Measurements from ENCODE around the gene CHDH. TPM values are rescaled to one million over a fixed set of nuclear protein-coding genes. Genes with fewer than 3 reads are reported as not detected.

CHDH gene
- total and polyA plus RNA-seq, 3 experiments from 2014 or later: 0.42 to 0.71 TPM; not detected in 1

GRCh38 chr3:53775834-53776251 is 70.4 kb downstream of the CHDH start:
- Histone ChIP-seq H3K36me3 (ENCODE audit: insufficient read depth, low read length) (no peaks in the 10 kb centered on the region), H3K4me1 (ENCODE audit: insufficient read depth, low read length) (no peaks in the 10 kb centered on the region), H3K4me3 (ENCODE audit: low read length) (no peak overlapping the region), H3K9me3 (ENCODE audit: low read length) (no peaks in the 10 kb centered on the region), H3K27me3 (ENCODE audit: insufficient read depth, low read length, poor library complexity, severe bottlenecking) (no peaks in the 10 kb centered on the region), H3K27ac (ENCODE audit: low read depth, low read length) (no peak overlapping the region)
- peaks cover 0 to 3% (median 0%) of the 10 kb centered on the region in 3 donors for H3K36me3 Mint-ChIP-seq
- CTCF ChIA-PET: no interaction called here
- H3K4me1 Mint-ChIP-seq: no peaks in the 10 kb centered on the region
- no peaks in the 10 kb centered on the region for H3K9me3 Mint-ChIP-seq
- peaks cover 10 to 16% of the 10 kb centered on the region in 2 donors for H3K27me3 Mint-ChIP-seq
- H3K4me3 Mint-ChIP-seq: no peak overlapping the region
- no peak overlapping the region for H3K27ac Mint-ChIP-seq
- DNase-seq: no peak
- POLR2A ChIA-PET: no interaction called here

GRCh38 chr3:53775018-53775417 is 71.2 kb downstream of the CHDH start:
- Histone ChIP-seq H3K9me3 (ENCODE audit: low read length) (no peaks in the 10 kb centered on the region), H3K36me3 (ENCODE audit: insufficient read depth, low read length) (no peaks in the 10 kb centered on the region), H3K4me1 (ENCODE audit: insufficient read depth, low read length) (no peaks in the 10 kb centered on the region), H3K27ac (ENCODE audit: low read depth, low read length) (no peak overlapping the region), H3K27me3 (ENCODE audit: insufficient read depth, low read length, poor library complexity, severe bottlenecking) (no peaks in the 10 kb centered on the region), H3K4me3 (ENCODE audit: low read length) (no peak overlapping the region)
- no peaks in the 10 kb centered on the region for H3K9me3 Mint-ChIP-seq
- H3K27ac Mint-ChIP-seq: no peak overlapping the region
- ChIA-PET POLR2A (no interaction called here), CTCF (no interaction called here)
- no peak for DNase-seq
- no peak overlapping the region for H3K4me3 Mint-ChIP-seq
- H3K27me3 Mint-ChIP-seq: peaks cover 11 to 16% of the 10 kb centered on the region in 2 donors
- H3K36me3 Mint-ChIP-seq: peaks cover 0 to 3% (median 0%) of the 10 kb centered on the region in 3 donors
- no peaks in the 10 kb centered on the region for H3K4me1 Mint-ChIP-seq

- ChIA-PET CTCF (no interaction called here), POLR2A (no interaction called here)
- Mint-ChIP-seq H3K27ac (peak overlapping the region in 1 of 8 donors; percentile 12), H3K9me3 (no peaks in the 10 kb centered on the region), H3K36me3 (peaks cover 0 to 3% (median 0%) of the 10 kb centered on the region in 3 donors), H3K4me3 (no peak overlapping the region), H3K4me1 (no peaks in the 10 kb centered on the region), H3K27me3 (peaks cover 13 to 16% of the 10 kb centered on the region in 2 donors)
- Histone ChIP-seq H3K4me1 (ENCODE audit: insufficient read depth, low read length) (no peaks in the 10 kb centered on the region), H3K4me3 (ENCODE audit: low read length) (no peak overlapping the region), H3K9me3 (ENCODE audit: low read length) (no peaks in the 10 kb centered on the region), H3K27me3 (ENCODE audit: insufficient read depth, low read length, poor library complexity, severe bottlenecking) (no peaks in the 10 kb centered on the region), H3K36me3 (ENCODE audit: insufficient read depth, low read length) (no peaks in the 10 kb centered on the region), H3K27ac (ENCODE audit: low read depth, low read length) (no peak overlapping the region)
- no peak for DNase-seq
These were observed 71.8 kb downstream of the CHDH start for GRCh38 chr3:53774414-53774813.

GRCh38 chr3:53773611-53774368 is 72.4 kb downstream of the CHDH start:
- no peaks in the 10 kb centered on the region for H3K9me3 ChIP-seq (ENCODE audit: low read length)
- Mint-ChIP-seq H3K9me3 (no peaks in the 10 kb centered on the region), H3K36me3 (peaks cover 0 to 3% (median 0%) of the 10 kb centered on the region in 3 donors), H3K27ac (peak overlapping the region in 2 of 8 donors; percentile 18 to 54), H3K27me3 (peaks cover 16 to 18% of the 10 kb centered on the region in 2 donors), H3K4me1 (no peaks in the 10 kb centered on the region), H3K4me3 (no peak overlapping the region)
- ChIA-PET POLR2A (no interaction called here), CTCF (no interaction called here)
- H3K36me3 ChIP-seq (ENCODE audit: insufficient read depth, low read length): no peaks in the 10 kb centered on the region
- no peaks in the 10 kb centered on the region for H3K27me3 ChIP-seq (ENCODE audit: insufficient read depth, low read length, poor library complexity, severe bottlenecking)
- H3K27ac ChIP-seq (ENCODE audit: low read depth, low read length): no peak overlapping the region
- H3K4me3 ChIP-seq (ENCODE audit: low read length): no peak overlapping the region
- DNase-seq: no peak
- no peaks in the 10 kb centered on the region for H3K4me1 ChIP-seq (ENCODE audit: insufficient read depth, low read length)

GRCh38 chr3:53773021-53773436 is 73.2 kb downstream of the CHDH start:
- CTCF ChIA-PET: no interaction called here
- DNase-seq: no peak
- POLR2A ChIA-PET: no interaction called here

DNA sequence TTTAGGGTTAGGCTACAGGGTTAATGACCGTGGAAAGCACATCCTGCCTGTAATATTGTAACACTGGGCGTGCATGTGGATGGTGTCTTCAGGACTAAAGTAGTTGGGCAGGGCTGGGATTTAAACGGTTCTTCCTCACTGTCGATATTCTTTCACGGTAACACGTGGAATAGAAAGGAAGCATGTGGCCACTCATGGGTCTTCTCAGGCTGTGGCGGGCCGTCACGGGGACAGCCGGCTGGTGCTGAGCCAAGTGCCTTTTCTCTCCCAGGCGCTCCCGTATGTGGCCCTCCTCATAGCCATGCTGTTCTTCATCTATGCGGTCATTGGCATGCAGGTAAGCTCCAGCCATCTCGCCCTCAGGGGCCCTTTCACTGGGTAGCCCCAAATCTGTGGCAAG is 73.7 kb downstream of the CHDH start:
- ChIA-PET POLR2A (no interaction called here), CTCF (no interaction called here)
- no peaks in the 10 kb centered on the region for H3K9me3 ChIP-seq (ENCODE audit: low read length)
- no peak overlapping the region for H3K27ac Mint-ChIP-seq
- no peaks in the 10 kb centered on the region for H3K9me3 Mint-ChIP-seq
- DNase-seq: no peak
- peaks cover 18 to 19% of the 10 kb centered on the region in 2 donors for H3K27me3 Mint-ChIP-seq
- H3K4me3 Mint-ChIP-seq: no peak overlapping the region
- H3K4me3 ChIP-seq (ENCODE audit: low read length): no peak overlapping the region
- H3K4me1 Mint-ChIP-seq: no peaks in the 10 kb centered on the region
- H3K4me1 ChIP-seq (ENCODE audit: insufficient read depth, low read length): no peaks in the 10 kb centered on the region
- no peaks in the 10 kb centered on the region for H3K27me3 ChIP-seq (ENCODE audit: insufficient read depth, low read length, poor library complexity, severe bottlenecking)
- no peak overlapping the region for H3K27ac ChIP-seq (ENCODE audit: low read depth, low read length)
- H3K36me3 ChIP-seq (ENCODE audit: insufficient read depth, low read length): no peaks in the 10 kb centered on the region
- H3K36me3 Mint-ChIP-seq: peaks cover 0 to 5% (median 0%) of the 10 kb centered on the region in 3 donors

More at GRCh38 chr3:53773021-53773436, 73.2 kb downstream of the CHDH start:
- Histone ChIP-seq H3K9me3 (ENCODE audit: low read length) (no peaks in the 10 kb centered on the region), H3K4me3 (ENCODE audit: low read length) (no peak overlapping the region), H3K27ac (ENCODE audit: low read depth, low read length) (no peak overlapping the region), H3K4me1 (ENCODE audit: insufficient read depth, low read length) (no peaks in the 10 kb centered on the region), H3K27me3 (ENCODE audit: insufficient read depth, low read length, poor library complexity, severe bottlenecking) (no peaks in the 10 kb centered on the region), H3K36me3 (ENCODE audit: insufficient read depth, low read length) (no peaks in the 10 kb centered on the region)
- H3K36me3 Mint-ChIP-seq: peaks cover 0 to 5% (median 0%) of the 10 kb centered on the region in 3 donors
- H3K4me1 Mint-ChIP-seq: no peaks in the 10 kb centered on the region
- peaks cover 18 to 19% of the 10 kb centered on the region in 2 donors for H3K27me3 Mint-ChIP-seq
- peak overlapping the region in 1 of 8 donors; percentile 18 for H3K27ac Mint-ChIP-seq
- H3K9me3 Mint-ChIP-seq: no peaks in the 10 kb centered on the region
- H3K4me3 Mint-ChIP-seq: no peak overlapping the region

GRCh38 chr3:53768478-53769459 is 77.5 kb downstream of the CHDH start:
- POLR2A ChIA-PET: no interaction called here
- no peak overlapping the region for H3K27ac Mint-ChIP-seq

DNA sequence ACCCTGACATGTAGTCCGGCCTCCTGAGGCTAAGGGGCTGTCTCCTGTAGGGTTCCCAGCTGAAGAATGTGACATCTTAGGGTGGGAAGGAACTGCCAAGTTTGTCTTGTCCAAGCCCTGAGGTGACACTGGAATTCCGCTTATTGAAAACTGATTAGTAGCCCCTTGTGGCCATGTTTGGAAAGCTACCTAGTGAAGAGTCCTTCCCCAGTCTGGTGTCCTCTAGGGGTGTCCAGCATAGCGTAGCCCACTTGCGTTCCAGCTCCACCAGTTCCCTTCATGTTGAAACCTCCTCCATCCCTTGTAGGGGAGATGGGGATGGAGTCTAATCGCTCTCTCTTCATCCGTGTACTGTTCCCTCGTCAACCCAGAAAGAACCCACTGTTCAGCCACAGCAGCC is 79.5 kb downstream of the CHDH start:
- Histone ChIP-seq H3K4me1 (ENCODE audit: insufficient read depth, low read length) (no peaks in the 10 kb centered on the region), H3K9me3 (ENCODE audit: low read length) (no peaks in the 10 kb centered on the region), H3K4me3 (ENCODE audit: low read length) (no peak overlapping the region), H3K27ac (ENCODE audit: low read depth, low read length) (no peak overlapping the region), H3K27me3 (ENCODE audit: insufficient read depth, low read length, poor library complexity, severe bottlenecking) (no peaks in the 10 kb centered on the region), H3K36me3 (ENCODE audit: insufficient read depth, low read length) (no peaks in the 10 kb centered on the region)
- peaks cover 6 to 15% of the 10 kb centered on the region in 2 donors for H3K27me3 Mint-ChIP-seq
- no peaks in the 10 kb centered on the region for H3K4me1 Mint-ChIP-seq
- ChIA-PET POLR2A (no interaction called here), CTCF (no interaction called here)
- no peaks in the 10 kb centered on the region for H3K9me3 Mint-ChIP-seq
- no peak overlapping the region for H3K27ac Mint-ChIP-seq
- no peak for DNase-seq
- H3K36me3 Mint-ChIP-seq: peaks cover 0 to 2% (median 0%) of the 10 kb centered on the region in 3 donors
- no peak overlapping the region for H3K4me3 Mint-ChIP-seq

More at GRCh38 chr3:53768478-53769459, 77.5 kb downstream of the CHDH start:
- H3K4me3 ChIP-seq (ENCODE audit: low read length): no peak overlapping the region
- no peaks in the 10 kb centered on the region for H3K9me3 ChIP-seq (ENCODE audit: low read length)
- no peaks in the 10 kb centered on the region for H3K27me3 ChIP-seq (ENCODE audit: insufficient read depth, low read length, poor library complexity, severe bottlenecking)
- no peaks in the 10 kb centered on the region for H3K36me3 ChIP-seq (ENCODE audit: insufficient read depth, low read length)
- H3K27ac ChIP-seq (ENCODE audit: low read depth, low read length): no peak overlapping the region
- DNase-seq: no peak
- no peaks in the 10 kb centered on the region for H3K4me1 ChIP-seq (ENCODE audit: insufficient read depth, low read length)
- CTCF ChIA-PET: no interaction called here
- Mint-ChIP-seq H3K4me3 (no peak overlapping the region), H3K4me1 (no peaks in the 10 kb centered on the region), H3K27me3 (peaks cover 9 to 16% of the 10 kb centered on the region in 2 donors), H3K36me3 (peaks cover 0 to 2% (median 0%) of the 10 kb centered on the region in 3 donors), H3K9me3 (no peaks in the 10 kb centered on the region)

Measured in CD8-positive, alpha-beta memory T cell (primary cell).